Measurements from ENCODE around the gene BOC. TPM values are rescaled to one million over a fixed set of nuclear protein-coding genes. Genes with fewer than 3 reads are reported as not detected.

The BOC gene
- total and polyA plus RNA-seq, 2 of the 4 experiments (the other 2 are of a cell fraction), result 6.8 to 15.2 TPM

- Histone ChIP-seq H3K18ac (ENCODE audit: low read depth, low read length) (no peak overlapping the region), H3K14ac (replicated peaks; ENCODE audit: low read depth, low read length) (no peak overlapping the region), H4K20me1 (ENCODE audit: insufficient read depth, low read length) (no peaks in the 10 kb centered on the region), H2BK20ac (ENCODE audit: low read depth, low read length) (no peak overlapping the region), H2AK9ac (replicated peaks; ENCODE audit: low read depth, low read length, poor library complexity) (no peak overlapping the region), H3K4me1 (ENCODE audit: control insufficient read depth, insufficient read depth, low read length) (no peaks in the 10 kb centered on the region; the same call in 1 of the 2 replicates), H3K4me3 (ENCODE audit: insufficient read depth, low read depth, low read length) (no peak overlapping the region), H3K9me1 (ENCODE audit: insufficient read depth, low read length) (no peaks in the 10 kb centered on the region), H2AFZ (replicated peaks; ENCODE audit: low read length, poor library complexity) (no peak overlapping the region), H3K27me3 (ENCODE audit: control insufficient read depth, insufficient read depth, low read length) (peaks cover 5% of the 10 kb centered on the region), H2AK5ac (ENCODE audit: low read depth, low read length) (no peak overlapping the region), H4K91ac (ENCODE audit: insufficient read depth, low read depth, low read length) (no peak overlapping the region), H2BK5ac (ENCODE audit: low read depth, low read length, poor library complexity, severe bottlenecking) (no peak overlapping the region), H2BK120ac (ENCODE audit: low read depth, low read length) (no peak overlapping the region), H3K36me3 (ENCODE audit: control insufficient read depth, insufficient read depth, low read length) (peaks cover 11% of the 10 kb centered on the region), H2BK15ac (ENCODE audit: low read depth, low read length) (no peak overlapping the region), H3K9ac (ENCODE audit: low read depth, low read length) (no peak overlapping the region), H3K4me2 (ENCODE audit: low read depth, low read length) (no peak overlapping the region), H4K8ac (ENCODE audit: low read depth in 2 of 2, low read length in 2 of 2) (no peak overlapping the region), H4K5ac (ENCODE audit: low read depth, low read length) (no peak overlapping the region), H3K9me3 (ENCODE audit: control insufficient read depth, insufficient read depth, low read length) (no peaks in the 10 kb centered on the region), H3K4ac (ENCODE audit: low read depth, low read length) (no peak overlapping the region), H3K23ac (ENCODE audit: low read depth, low read length) (no peak overlapping the region), H3K27ac (ENCODE audit: insufficient read depth, low read length) (no peak overlapping the region), H3K56ac (ENCODE audit: extremely low read depth, insufficient read depth, low read length) (no peak overlapping the region), H3K79me1 (ENCODE audit: low read depth in 1 of 2, low read length in 2 of 2) (no peaks in the 10 kb centered on the region)
- 100% methylated on average over 1 of the region's 2 CpGs; no CpG with 5 or more reads in 1 of the 2 experiments for WGBS, 2 experiments (ENCODE audit: extremely low coverage in 2 of 2, insufficient read length in 1 of 2)
- intact Hi-C loops (cut with micrococcal nuclease), result no loop called here
- BruUV-seq (replicated peaks), result no TSS peak
- dilution Hi-C loops (cut with HindIII; ENCODE audit: low sequenced_read_pairs, unreplicated experiment), result no loop called here
- in situ Hi-C loops (cut with MboI; ENCODE audit: low sequenced_read_pairs), result no loop called here
- ATAC-seq (ENCODE audit: low read depth) (no peak), DNase-seq (no peak)
- TF ChIP-seq ELK1 (IDR thresholded peaks at IDR 0.05; ENCODE audit: borderline replicate concordance, low read depth, low read length) (no peak), NFE2L2 (IDR thresholded peaks at IDR 0.05; ENCODE audit: low read depth, low read length) (no peak), CTCF (conservative IDR thresholded peaks at IDR 0.05; ENCODE audit: low read depth, low read length) (no peak), RAD21 (IDR thresholded peaks at IDR 0.05; ENCODE audit: low read length) (no peak), CHD1 (IDR thresholded peaks at IDR 0.05; ENCODE audit: low read depth, low read length) (no peak), MAZ (IDR thresholded peaks at IDR 0.05; ENCODE audit: borderline replicate concordance, low read depth, low read length) (no peak), RCOR1 (IDR thresholded peaks at IDR 0.05; ENCODE audit: insufficient replicate concordance, low read length) (no peak), MXI1 (IDR thresholded peaks at IDR 0.05; ENCODE audit: borderline replicate concordance, low read depth, low read length) (no peak), FOS (IDR thresholded peaks at IDR 0.05; ENCODE audit: low read depth, low read length) (no peak), POLR2A (IDR thresholded peaks at IDR 0.05; ENCODE audit: low read depth, low read length) (no peak), RFX5 (IDR thresholded peaks at IDR 0.05; ENCODE audit: low read depth, low read length) (no peak), BHLHE40 (IDR thresholded peaks at IDR 0.05; ENCODE audit: low read depth, low read length) (no peak), CEBPB (IDR thresholded peaks at IDR 0.05; ENCODE audit: low read depth, low read length) (no peak), SMC3 (IDR thresholded peaks at IDR 0.05; ENCODE audit: low read depth, low read length) (no peak), USF2 (IDR thresholded peaks at IDR 0.05; ENCODE audit: low read depth, low read length) (no peak), MAFK (IDR thresholded peaks at IDR 0.05; ENCODE audit: low read depth, low read length) (no peak)
- CTCF ChIA-PET, result interaction anchor here (1.4 kb wide), 1 partner anchor 48 kb away, joined by 3 read pairs; the partner anchor contains the start of gene BOC
- POLR2A ChIA-PET (ENCODE audit: unreplicated experiment), result no interaction called here
Observed at GRCh38 chr3:113259196-113259595, 47.8 kb downstream of the BOC start.
